Measurements from ENCODE around the gene PDK3.

The PDK3 gene

GRCh38 chrX:24464836-24465531 lies at the start of gene PDK3:
Gene PDK3 (plus strand): TSS chrX:24465286. CDS start chrX:24465456, 170 bp downstream.
- DNase-seq (ENCODE audit: low spot score), result peak; percentile 77

GRCh38 chrX:24415921-24416320 lies 49.2 kb upstream of the PDK3 start:
- DNase-seq (ENCODE audit: low spot score), result no peak

GRCh38 chrX:24423960-24424359 lies 41.1 kb upstream of the PDK3 start:
- DNase-seq (ENCODE audit: low spot score), result no peak

- DNase-seq (ENCODE audit: low spot score), result no peak
These were observed 40.1 kb upstream of the PDK3 start for GRCh38 chrX:24424948-24425347.

GRCh38 chrX:24425806-24426205 lies 39.3 kb upstream of the PDK3 start:
- DNase-seq (ENCODE audit: low spot score), result no peak

- no peak for DNase-seq (ENCODE audit: low spot score)
These were observed 38.7 kb upstream of the PDK3 start for GRCh38 chrX:24426340-24426913.

- no peak for DNase-seq (ENCODE audit: low spot score)
These were observed 38.0 kb upstream of the PDK3 start for GRCh38 chrX:24426921-24427746.

GRCh38 chrX:24427747-24428019 lies 37.4 kb upstream of the PDK3 start:
- DNase-seq (ENCODE audit: low spot score), result no peak

- no peak for DNase-seq (ENCODE audit: low spot score)
These were observed 36.6 kb upstream of the PDK3 start for GRCh38 chrX:24428516-24428915.

- DNase-seq (ENCODE audit: low spot score), result no peak
These were observed 30.0 kb upstream of the PDK3 start for GRCh38 chrX:24435060-24435459.

- no peak for DNase-seq (ENCODE audit: low spot score)
These were observed 21.2 kb upstream of the PDK3 start for GRCh38 chrX:24443918-24444317.

GRCh38 chrX:24444645-24445044 lies 20.4 kb upstream of the PDK3 start:
- no peak for DNase-seq (ENCODE audit: low spot score)

- DNase-seq (ENCODE audit: low spot score), result no peak
These were observed 16.3 kb upstream of the PDK3 start for GRCh38 chrX:24448762-24449250.

- DNase-seq (ENCODE audit: low spot score), result no peak
These were observed 2.0 kb upstream of the PDK3 start for GRCh38 chrX:24463077-24463476.

- no peak for DNase-seq (ENCODE audit: low spot score)
These were observed 619 bp upstream of the PDK3 start for GRCh38 chrX:24464498-24464835.

- DNase-seq (ENCODE audit: low spot score), result no peak
These were observed 413 bp downstream of the PDK3 start for GRCh38 chrX:24465532-24465865.

- DNase-seq (ENCODE audit: low spot score), result no peak
These were observed 939 bp downstream of the PDK3 start for GRCh38 chrX:24466025-24466424.

GRCh38 chrX:24468245-24468644 lies 3.2 kb downstream of the PDK3 start:
- DNase-seq (ENCODE audit: low spot score), result no peak

GRCh38 chrX:24471808-24472207 lies 6.7 kb downstream of the PDK3 start:
- DNase-seq (ENCODE audit: low spot score), result no peak

GRCh38 chrX:24475480-24475879 lies 10.4 kb downstream of the PDK3 start:
- DNase-seq (ENCODE audit: low spot score), result no peak

- DNase-seq (ENCODE audit: low spot score), result no peak
These were observed 13.4 kb downstream of the PDK3 start for GRCh38 chrX:24478509-24478908.

- DNase-seq (ENCODE audit: low spot score), result peak; percentile 12
These were observed 14.8 kb downstream of the PDK3 start for GRCh38 chrX:24479924-24480323.

- no peak for DNase-seq (ENCODE audit: low spot score)
These were observed 15.3 kb downstream of the PDK3 start for GRCh38 chrX:24480400-24480865.
